Osteoblast (primary cell): ENCODE measurements around the gene BEGAIN. TPM values are rescaled to one million over a fixed set of nuclear protein-coding genes. Genes with fewer than 3 reads are reported as not detected.

Experiments used
- DNase-seq: peaks from one replicate; pipeline ENCODE4 v3.0.0; 2011; ENCODE audit warnings: low spot score, mixed read lengths; ENCODE audit not compliant: insufficient read length; ENCODE audit errors: missing footprints
- H2AFZ ChIP-seq: 2 replicates; pipeline ENCODE4 v1.6.0; 2011; ENCODE audit warnings: mild to moderate bottlenecking, low read length
- H3K27ac ChIP-seq: 2 replicates; pipeline ENCODE4 v1.5.1; 2011; ENCODE audit warnings: mild to moderate bottlenecking, low read depth, low read length, moderate library complexity
- H3K27me3 ChIP-seq: 2 replicates; pipeline ENCODE4 v1.6.0; 2012; ENCODE audit warnings: mild to moderate bottlenecking, control low read depth, inconsistent platforms, low read length, moderate library complexity; ENCODE audit not compliant: insufficient read depth
- H3K36me3 ChIP-seq: 2 replicates; pipeline ENCODE4 v1.5.1; 2011; ENCODE audit warnings: mild to moderate bottlenecking, low read length, control low read depth, moderate library complexity; ENCODE audit not compliant: insufficient read depth
- H3K4me1 ChIP-seq: 2 replicates; pipeline ENCODE4 v1.5.1; 2011; ENCODE audit warnings: mild to moderate bottlenecking, low read length, control low read depth, moderate library complexity; ENCODE audit not compliant: insufficient read depth
- H3K4me2 ChIP-seq: 2 replicates; pipeline ENCODE4 v1.6.0; 2011; ENCODE audit warnings: mild to moderate bottlenecking, low read length; ENCODE audit not compliant: insufficient read depth
- H3K4me3 ChIP-seq: fragments of 200-600 bp; sonication (generic); 3 replicates; pipeline ENCODE4 v1.5.1; 2012; ENCODE audit warnings: mild to moderate bottlenecking, low read length, inconsistent platforms; ENCODE audit not compliant: insufficient read depth
- H3K79me2 ChIP-seq: 2 replicates; pipeline ENCODE4 v1.6.0; 2012; ENCODE audit warnings: mild to moderate bottlenecking, low read length, control low read depth, inconsistent platforms; ENCODE audit not compliant: insufficient read depth
- H3K9me3 ChIP-seq: 2 replicates; pipeline ENCODE4 v1.5.1; 2011; ENCODE audit warnings: low read depth, low read length, control low read depth
- H4K20me1 ChIP-seq: 2 replicates; pipeline ENCODE4 v1.6.0; 2012; ENCODE audit warnings: mild to moderate bottlenecking, low read length, control low read depth; ENCODE audit not compliant: insufficient read depth
- CTCF ChIP-seq: IDR thresholded peaks from 2 replicates; pipeline ENCODE4 v1.5.1; 2011; ENCODE audit warnings: mild to moderate bottlenecking, low read depth, low read length, moderate library complexity; ENCODE audit errors: extremely low read depth
- total RNA-seq: library from RNA; depleted of rRNA; stranded (reverse); fragments of >200 nt; gene quantifications from 2 replicates; pipeline ENCODE4 v1.2.3, GENCODE V29; 2012

Gene BEGAIN
- total RNA-seq, 1 donor = 1.1 TPM

- H3K9me3 ChIP-seq = no peaks in the 10 kb centered on the region
- DNase-seq = peak; percentile 73
- no peaks in the 10 kb centered on the region for H3K79me2 ChIP-seq
- H3K4me1 ChIP-seq = no peaks in the 10 kb centered on the region
- no peaks in the 10 kb centered on the region for H3K27me3 ChIP-seq
- H3K4me3 ChIP-seq = no peak overlapping the region
- H3K36me3 ChIP-seq = no peaks in the 10 kb centered on the region
- no peak overlapping the region for H3K4me2 ChIP-seq
- H3K27ac ChIP-seq = no peak overlapping the region
- TF ChIP-seq CTCF = no peak
- H4K20me1 ChIP-seq = no peaks in the 10 kb centered on the region
- H2AFZ ChIP-seq = no peak overlapping the region
Measured at GRCh38 chr14:100540926-100541620, 46.1 kb downstream of the BEGAIN start.

- no peak overlapping the region for H3K27ac ChIP-seq
- H3K9me3 ChIP-seq = no peaks in the 10 kb centered on the region
- no peak overlapping the region for H3K4me2 ChIP-seq
- H3K79me2 ChIP-seq = no peaks in the 10 kb centered on the region
- no peak overlapping the region for H2AFZ ChIP-seq
- no peak overlapping the region for H3K4me3 ChIP-seq
- DNase-seq = peak; percentile 93
- peak; percentile 23 for TF ChIP-seq CTCF
- no peaks in the 10 kb centered on the region for H3K27me3 ChIP-seq
- no peaks in the 10 kb centered on the region for H3K4me1 ChIP-seq
- no peaks in the 10 kb centered on the region for H4K20me1 ChIP-seq
- no peaks in the 10 kb centered on the region for H3K36me3 ChIP-seq
Measured at GRCh38 chr14:100540141-100540925, 46.9 kb downstream of the BEGAIN start.

- no peak for TF ChIP-seq CTCF
- no peak overlapping the region for H3K4me3 ChIP-seq
- no peaks in the 10 kb centered on the region for H3K79me2 ChIP-seq
- H3K9me3 ChIP-seq = no peaks in the 10 kb centered on the region
- no peak overlapping the region for H3K4me2 ChIP-seq
- H3K4me1 ChIP-seq = no peaks in the 10 kb centered on the region
- no peak overlapping the region for H2AFZ ChIP-seq
- H3K36me3 ChIP-seq = no peaks in the 10 kb centered on the region
- peak; percentile 64 for DNase-seq
- no peaks in the 10 kb centered on the region for H4K20me1 ChIP-seq
- H3K27ac ChIP-seq = no peak overlapping the region
- H3K27me3 ChIP-seq = no peaks in the 10 kb centered on the region
Measured at GRCh38 chr14:100539766-100540140, 47.5 kb downstream of the BEGAIN start.

- H2AFZ ChIP-seq = no peak overlapping the region
- no peaks in the 10 kb centered on the region for H3K36me3 ChIP-seq
- H3K27me3 ChIP-seq = no peaks in the 10 kb centered on the region
- H3K27ac ChIP-seq = no peak overlapping the region
- no peaks in the 10 kb centered on the region for H3K79me2 ChIP-seq
- TF ChIP-seq CTCF = no peak
- no peaks in the 10 kb centered on the region for H3K9me3 ChIP-seq
- no peak overlapping the region for H3K4me2 ChIP-seq
- H4K20me1 ChIP-seq = no peaks in the 10 kb centered on the region
- peak; percentile 64 for DNase-seq
- no peak overlapping the region for H3K4me3 ChIP-seq
- H3K4me1 ChIP-seq = no peaks in the 10 kb centered on the region
Measured at GRCh38 chr14:100539003-100539660, 48.1 kb downstream of the BEGAIN start.
